K562 (cell line): ENCODE data around the gene FAM174C. TPM values are rescaled to one million over a fixed set of nuclear protein-coding genes. Genes with fewer than 3 reads are reported as not detected.

ENCODE experiments used
- AFF4 ChIP-seq: sonication (generic); formaldehyde crosslinking; IDR thresholded peaks from 2 replicates; pipeline ENCODE4 v1.8.0; 2023; ENCODE audit warnings: mild to moderate bottlenecking, missing genetic modification reagents
- BRD4 ChIP-seq: fragments of 200-600 bp; sonication (generic); IDR thresholded peaks from 2 replicates; pipeline ENCODE4 v1.6.1; 2017; ENCODE audit warnings: inconsistent platforms
- CCAR2 ChIP-seq: fragments of 200-400 bp; formaldehyde crosslinking; IDR thresholded peaks from 2 replicates; pipeline ENCODE4 v1.6.1; 2017; ENCODE audit warnings: mild to moderate bottlenecking, low read depth, low read length
- EGR1 ChIP-seq: fragments of 450-650 bp; conservative IDR thresholded peaks from 2 replicates; pipeline ENCODE4 v1.6.1; 2017; ENCODE audit warnings: mild to moderate bottlenecking
- EP400 ChIP-seq: fragments of 450-650 bp; IDR thresholded peaks from 2 replicates; pipeline ENCODE4 v1.6.1; 2017; ENCODE audit warnings: antibody characterized with exemption, mild to moderate bottlenecking, moderate library complexity
- FOSL1 ChIP-seq: fragments of 200-800 bp; sonication (Bioruptor generic); conservative IDR thresholded peaks from 2 replicates; pipeline ENCODE4 v1.6.1; 2016; ENCODE audit warnings: missing genetic modification characterization, missing compliant biosample characterization
- HDAC1 ChIP-seq, 2 experiments: fragments of 450-650 bp; IDR thresholded peaks; 2 replicates each; pipeline ENCODE4 v1.6.1; 2016 to 2017; ENCODE audit warnings: inconsistent platforms in 1 of 2, mild to moderate bottlenecking in 1 of 2, moderate library complexity in 1 of 2
- NR3C1 ChIP-seq: sonication (generic); formaldehyde crosslinking; IDR thresholded peaks from 2 replicates; pipeline ENCODE4 v1.8.1; 2022; ENCODE audit warnings: missing genetic modification reagents
- REST ChIP-seq, 2 experiments: fragments of 450-650 bp; formaldehyde crosslinking in 1 of 2; IDR thresholded peaks; 2 replicates each; pipeline versions ENCODE4 v1.4.0 to v1.6.1; 2014 to 2020; ENCODE audit warnings: mild to moderate bottlenecking in 2 of 2, borderline replicate concordance in 1 of 2, low read depth in 1 of 2
- SAFB ChIP-seq: fragments of 200-400 bp; formaldehyde crosslinking; IDR thresholded peaks from 2 replicates; pipeline ENCODE4 v1.6.1; 2017; ENCODE audit warnings: low read depth, low read length, borderline replicate concordance
- SPI1 ChIP-seq: IDR thresholded peaks from 2 replicates; pipeline ENCODE4 v1.6.1; 2011; ENCODE audit warnings: low read depth, low read length, control low read depth, borderline replicate concordance
- SUPT5H ChIP-seq: fragments of 450-650 bp; IDR thresholded peaks from 2 replicates; pipeline ENCODE4 v1.6.1; 2016
- TBL1XR1 ChIP-seq, 2 experiments: IDR thresholded peaks; 2 replicates each; pipeline ENCODE4 v1.6.1; 2012; ENCODE audit warnings: improper control_type of control experiment in 2 of 2, low read length in 2 of 2, mild to moderate bottlenecking in 1 of 2
- ZBTB26 ChIP-seq: fragments of 450-650 bp; formaldehyde crosslinking; IDR thresholded peaks from 2 replicates; pipeline ENCODE4 v1.4.0; 2022; ENCODE audit warnings: missing genetic modification characterization
- ZNF232 ChIP-seq: sonication (generic); formaldehyde crosslinking; IDR thresholded peaks from 2 replicates; pipeline ENCODE4 v1.8.0; 2022; ENCODE audit warnings: mild to moderate bottlenecking, missing genetic modification reagents
- polyA plus RNA-seq, 8 experiments: library from polyadenylated mRNA; depleted of rRNA in 4 of 8; stranded (reverse) in 5 of 8; unstranded in 3 of 8; fragments of >200 nt; fragmentation: Nextera tagmentation in 2 of 8; fragmentation: Illumina TruSeq in 1 of 8; extraction: Ambion mirVana in 2 of 8; extraction: Trizol in 1 of 8; gene quantifications; 2 replicates each; pipeline versions ENCODE4 v1.2.1 to v1.2.3, GENCODE V29; 2011 to 2014; ENCODE audit warnings: inconsistent platforms in 1 of 8, missing spikeins in 1 of 8
- total RNA-seq, 7 experiments: library from RNA; depleted of rRNA in 6 of 7; stranded (reverse); fragments of >200 nt in 6 of 7; fragmentation: Illumina TruSeq in 2 of 7; extraction: Trizol in 2 of 7; gene quantifications; 2 replicates each; pipeline versions ENCODE4 v1.2.1 to v1.2.3, GENCODE V29; 2011 to 2021; ENCODE audit warnings: low replicate concordance in 1 of 7

The FAM174C gene
- total and polyA plus RNA-seq, 9 of the 15 experiments (the other 6 are each of a cell fraction or from before 2014, with no cell fraction given): 0.66 to 89.6 (median 20.3) TPM

GRCh38 chr19:1248786-1249297 lies 26.5 kb upstream of the FAM174C start (continued):
- TF ChIP-seq AFF4 (CRISPR knock-in tag) (peak; percentile 66; the same call in 1 of the 2 replicates), TBL1XR1 (IDR thresholded peaks at IDR 0.05; ENCODE audit: low read length in 2 of 2) (0 out of 4 replicates have a peak, but pooled peaks of 1 of the 2 experiments have one; percentile 13), ZNF232 (CRISPR knock-in tag) (no peak), FOSL1 (peak; percentile 97), SAFB (peak; percentile 93), HDAC1 (IDR thresholded peaks at IDR 0.05) (peak in 1 of 2 experiments; percentile 59; a peak in 2 of 4 replicates), NR3C1 (CRISPR knock-in tag) (no peak; the same call in 1 of the 2 replicates), SPI1 (peak; percentile 48; the same call in 1 of the 2 replicates), EP400 (peak; percentile 46; the same call in 1 of the 2 replicates), ZBTB26 (CRISPR knock-in tag) (no peak), EGR1 (peak; percentile 74), SUPT5H (no peak), BRD4 (no peak), CCAR2 (no peak), REST (IDR thresholded peaks at IDR 0.05; ENCODE audit: borderline replicate concordance) (peak; percentile 33; the same call in 1 of the 2 replicates), REST (CRISPR knock-in tag; IDR thresholded peaks at IDR 0.05; ENCODE audit: low read depth) (0 out of 2 replicates have a peak, but pooled peaks have one; percentile 23)
